B cell (primary cell): Measurements from ENCODE around the gene DDOST.

Source experiments
- EZH2 ChIP-seq: IDR thresholded peaks from 2 replicates; pipeline ENCODE4 v1.6.1; 2012; ENCODE audit warnings: borderline replicate concordance, low read depth, mild to moderate bottlenecking, moderate library complexity, low read length; ENCODE audit not compliant: insufficient read depth, poor library complexity, severe bottlenecking
- TF ChIP-seq, protein P1 (sequence below): fragments of 200-600 bp; IDR thresholded peaks from one replicate; pipeline ENCODE4 v1.8.0; 2022; ENCODE audit warnings: antibody characterized with exemption, mild to moderate bottlenecking

GRCh38 chr1:20662110-20662475, 924 bp upstream of the DDOST start:
- TF ChIP-seq, protein P1, sequence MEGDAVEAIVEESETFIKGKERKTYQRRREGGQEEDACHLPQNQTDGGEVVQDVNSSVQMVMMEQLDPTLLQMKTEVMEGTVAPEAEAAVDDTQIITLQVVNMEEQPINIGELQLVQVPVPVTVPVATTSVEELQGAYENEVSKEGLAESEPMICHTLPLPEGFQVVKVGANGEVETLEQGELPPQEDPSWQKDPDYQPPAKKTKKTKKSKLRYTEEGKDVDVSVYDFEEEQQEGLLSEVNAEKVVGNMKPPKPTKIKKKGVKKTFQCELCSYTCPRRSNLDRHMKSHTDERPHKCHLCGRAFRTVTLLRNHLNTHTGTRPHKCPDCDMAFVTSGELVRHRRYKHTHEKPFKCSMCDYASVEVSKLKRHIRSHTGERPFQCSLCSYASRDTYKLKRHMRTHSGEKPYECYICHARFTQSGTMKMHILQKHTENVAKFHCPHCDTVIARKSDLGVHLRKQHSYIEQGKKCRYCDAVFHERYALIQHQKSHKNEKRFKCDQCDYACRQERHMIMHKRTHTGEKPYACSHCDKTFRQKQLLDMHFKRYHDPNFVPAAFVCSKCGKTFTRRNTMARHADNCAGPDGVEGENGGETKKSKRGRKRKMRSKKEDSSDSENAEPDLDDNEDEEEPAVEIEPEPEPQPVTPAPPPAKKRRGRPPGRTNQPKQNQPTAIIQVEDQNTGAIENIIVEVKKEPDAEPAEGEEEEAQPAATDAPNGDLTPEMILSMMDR = no peak
- TF ChIP-seq EZH2 = no peak
